Osteocyte (in vitro differentiated cells): ENCODE data around the gene FAM13C. TPM values are rescaled to one million over a fixed set of nuclear protein-coding genes. Genes with fewer than 3 reads are reported as not detected.
"Not testable (repeated sequence)": the region's sequence is repeated elsewhere in the genome, so short reads cannot be mapped to it uniquely, and the experiment has no call there.

Experiments
- DNase-seq: peaks from one replicate; pipeline ENCODE4 v3.0.0; 2021; ENCODE audit warnings: mixed read lengths; ENCODE audit not compliant: unreplicated experiment; ENCODE audit errors: extremely low spot score
- H3K27ac Mint-ChIP-seq: one replicate; pipeline ENCODE4 v1.8.0; 2021; ENCODE audit warnings: mild to moderate bottlenecking, mixed read lengths; ENCODE audit not compliant: unreplicated experiment
- H3K27me3 Mint-ChIP-seq: one replicate; pipeline ENCODE4 v1.8.0; 2021; ENCODE audit warnings: mixed read lengths; ENCODE audit not compliant: unreplicated experiment
- H3K36me3 Mint-ChIP-seq: one replicate; pipeline ENCODE4 v1.8.0; 2021; ENCODE audit warnings: mixed read lengths; ENCODE audit not compliant: unreplicated experiment
- H3K4me1 Mint-ChIP-seq: one replicate; pipeline ENCODE4 v1.8.0; 2021; ENCODE audit warnings: mixed read lengths; ENCODE audit not compliant: unreplicated experiment
- H3K4me3 Mint-ChIP-seq: one replicate; pipeline ENCODE4 v1.8.0; 2021; ENCODE audit warnings: mild to moderate bottlenecking, moderate library complexity, mixed read lengths; ENCODE audit not compliant: unreplicated experiment
- H3K9me3 Mint-ChIP-seq: one replicate; pipeline ENCODE4 v1.8.0; 2021; ENCODE audit warnings: mixed read lengths; ENCODE audit not compliant: unreplicated experiment
- CTCF ChIP-seq: fragments of 200-600 bp; sonication (generic); IDR thresholded peaks from 2 replicates; pipeline ENCODE4 v1.5.0; 2021; ENCODE audit warnings: antibody characterized with exemption, mild to moderate bottlenecking, moderate library complexity
- total RNA-seq: library from RNA; stranded (reverse); gene quantifications from 2 replicates; pipeline ENCODE4 v1.2.1, GENCODE V29; 2021

Gene FAM13C
- total RNA-seq, 1 donor from 2014 or later = 3.2 TPM

- TF ChIP-seq CTCF = no peak
- no peak for DNase-seq
Observed at GRCh38 chr10:59227136-59227673, 135.1 kb downstream of the FAM13C start.

GRCh38 chr10:59225211-59225610 lies 137.1 kb downstream of the FAM13C start:
- no peaks in the 10 kb centered on the region for H3K36me3 Mint-ChIP-seq
- no peak for DNase-seq
- H3K4me3 Mint-ChIP-seq = no peak overlapping the region
- H3K4me1 Mint-ChIP-seq = no peaks in the 10 kb centered on the region
- H3K27me3 Mint-ChIP-seq = peaks cover 10% of the 10 kb centered on the region
- no peak overlapping the region for H3K27ac Mint-ChIP-seq
- no peak for TF ChIP-seq CTCF
- no peaks in the 10 kb centered on the region for H3K9me3 Mint-ChIP-seq

More at GRCh38 chr10:59227136-59227673, 135.1 kb downstream of the FAM13C start:
- Mint-ChIP-seq H3K36me3 (no peaks in the 10 kb centered on the region), H3K27ac (no peak overlapping the region), H3K27me3 (peaks cover 11% of the 10 kb centered on the region), H3K9me3 (no peaks in the 10 kb centered on the region), H3K4me1 (no peaks in the 10 kb centered on the region), H3K4me3 (no peak overlapping the region)

GRCh38 chr10:59223597-59223996 lies 138.8 kb downstream of the FAM13C start:
- not testable (repeated sequence) for H3K9me3 Mint-ChIP-seq, H3K36me3 Mint-ChIP-seq, H3K4me1 Mint-ChIP-seq, H3K4me3 Mint-ChIP-seq, DNase-seq, H3K27ac Mint-ChIP-seq
- peaks cover 12% of the 10 kb centered on the region for H3K27me3 Mint-ChIP-seq

- Mint-ChIP-seq H3K36me3 (no peaks in the 10 kb centered on the region), H3K27me3 (peaks cover 12% of the 10 kb centered on the region), H3K27ac (no peak overlapping the region), H3K9me3 (no peaks in the 10 kb centered on the region), H3K4me1 (no peaks in the 10 kb centered on the region), H3K4me3 (no peak overlapping the region)
- no peak for DNase-seq
- TF ChIP-seq CTCF = no peak
Observed at GRCh38 chr10:59222788-59223187, 139.6 kb downstream of the FAM13C start.

DNA sequence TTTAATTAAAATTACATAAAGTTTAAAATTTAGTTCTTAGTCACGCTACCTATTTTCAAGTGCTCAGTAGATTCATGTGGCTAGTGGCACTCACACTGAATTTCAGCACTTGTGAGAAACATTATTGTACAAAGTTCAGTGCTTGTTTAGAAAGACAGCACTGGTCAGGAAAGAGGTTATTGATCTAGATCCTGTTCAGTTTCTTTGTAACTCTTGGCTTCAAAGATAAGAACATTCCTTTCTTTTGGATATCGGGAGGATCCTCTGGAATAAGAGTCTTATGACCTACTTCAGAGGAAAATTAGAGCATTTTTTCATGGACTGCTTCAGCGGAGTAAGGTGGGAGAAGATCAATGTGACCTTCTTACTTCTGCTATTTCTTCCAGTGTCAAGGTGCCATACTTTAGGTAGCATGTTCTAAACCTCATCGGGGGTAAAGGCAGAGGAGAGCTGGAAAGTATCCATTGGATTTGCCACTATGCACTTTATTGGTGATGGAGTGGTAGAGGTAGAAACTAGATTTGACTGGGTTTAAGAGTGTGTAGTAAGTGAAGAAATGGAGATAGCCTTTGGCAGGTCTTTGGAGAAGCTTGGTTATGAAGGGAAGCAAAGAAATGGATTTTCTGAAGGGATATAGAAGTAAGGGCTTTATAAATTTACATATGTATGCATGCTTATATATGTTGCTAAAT lies 146.0 kb downstream of the FAM13C start:
- Mint-ChIP-seq H3K27me3 (peaks cover 50% of the 10 kb centered on the region), H3K9me3 (no peaks in the 10 kb centered on the region)

More for the DNA sequence above, 146.0 kb downstream of the FAM13C start:
- DNase-seq = no peak
- no peak for TF ChIP-seq CTCF
- H3K4me1 Mint-ChIP-seq = no peaks in the 10 kb centered on the region
- H3K36me3 Mint-ChIP-seq = no peaks in the 10 kb centered on the region
- no peak overlapping the region for H3K4me3 Mint-ChIP-seq
- no peak overlapping the region for H3K27ac Mint-ChIP-seq
